ENCODE data around the gene OR2AK2. TPM values are rescaled to one million over a fixed set of nuclear protein-coding genes. Genes with fewer than 3 reads are reported as not detected.

The OR2AK2 gene
- total and polyA plus RNA-seq, 2 donors (not counting 3 experiments of a cell fraction or from before 2014, with no cell fraction given) = not detected

- no peaks in the 10 kb centered on the region for H4K20me1 ChIP-seq (replicated peaks; ENCODE audit: control insufficient read depth, extremely low read depth, insufficient read depth, low read length)
- H3K27me3 ChIP-seq (ENCODE audit: control insufficient read depth in 2 of 2, insufficient read depth in 2 of 2, low read length in 2 of 2) = no peaks in the 10 kb centered on the region
- dilution Hi-C loops (cut with MboI; ENCODE audit: extremely low pct_ligation_motif_present, low sequenced_read_pairs) (no loop called here), intact Hi-C loops (cut with micrococcal nuclease) (no loop called here)
- H3K9me3 ChIP-seq (replicated peaks; ENCODE audit: control insufficient read depth, insufficient read depth, low read length) = no peaks in the 10 kb centered on the region
- POLR2A ChIA-PET = no interaction called here
- no peak overlapping the region for H3K4me2 ChIP-seq (ENCODE audit: insufficient read depth, low read length)
- TF ChIP-seq MYC (IDR thresholded peaks at IDR 0.05; ENCODE audit: low read depth, low read length) (no peak), GATA2 (IDR thresholded peaks at IDR 0.05; ENCODE audit: insufficient read depth, insufficient read length, low read depth, low read length) (no peak), JUN (IDR thresholded peaks at IDR 0.05; ENCODE audit: borderline replicate concordance, insufficient read depth, insufficient read length, low read depth) (no peak), FOS (IDR thresholded peaks at IDR 0.05; ENCODE audit: borderline replicate concordance, insufficient read depth, low read length) (no peak), CTCF (IDR thresholded peaks at IDR 0.05; ENCODE audit: extremely low read depth in 1 of 2, insufficient read depth in 1 of 2, low read depth in 1 of 2, low read length in 2 of 2) (no peak), POLR2AphosphoS5 (IDR thresholded peaks at IDR 0.05; ENCODE audit: insufficient read depth, low read depth, low read length) (no peak), MAX (IDR thresholded peaks at IDR 0.05; ENCODE audit: insufficient read depth, insufficient read length) (no peak), POLR2A (IDR thresholded peaks at IDR 0.05; ENCODE audit: low read depth, low read length) (no peak)
- no peaks in the 10 kb centered on the region for H3K4me1 ChIP-seq (ENCODE audit: control insufficient read depth, extremely low read depth, insufficient read depth, low read length)
- DNase-seq (ENCODE audit: low read depth, low spot score) (no peak), FAIRE-seq (no peak)
- CTCF ChIA-PET = no interaction called here
- H3K9me1 ChIP-seq (replicated peaks; ENCODE audit: control insufficient read depth, extremely low read depth, insufficient read depth, low read length) = no peaks in the 10 kb centered on the region
- H3K79me2 ChIP-seq (ENCODE audit: control insufficient read depth, insufficient read depth, low read length) = no peaks in the 10 kb centered on the region
- no peak overlapping the region for H2AFZ ChIP-seq (ENCODE audit: low read depth, low read length)
- no peak overlapping the region for H3K27ac ChIP-seq (ENCODE audit: insufficient read depth, low read depth, low read length)
- no peak overlapping the region for H3K9ac ChIP-seq (replicated peaks; ENCODE audit: extremely low read depth, insufficient read depth, low read length)
- no peaks in the 10 kb centered on the region for H3K36me3 ChIP-seq (ENCODE audit: control insufficient read depth in 2 of 2, extremely low read depth in 1 of 2, insufficient read depth in 2 of 2, low read length in 2 of 2)
- BruUV-seq (replicated peaks) = no TSS peak
- H3K4me3 ChIP-seq (replicated peaks in 1 of 3; ENCODE audit: insufficient read depth in 1 of 3, low read depth in 1 of 3, low read length in 3 of 3) = no peak overlapping the region
Measured at GRCh38 chr1:247923941-247924340, 41.1 kb upstream of the OR2AK2 start.

Measured in endothelial cell of umbilical vein (primary cell).